ENCODE results near the gene CEBPZOS.

CEBPZOS gene

DNA sequence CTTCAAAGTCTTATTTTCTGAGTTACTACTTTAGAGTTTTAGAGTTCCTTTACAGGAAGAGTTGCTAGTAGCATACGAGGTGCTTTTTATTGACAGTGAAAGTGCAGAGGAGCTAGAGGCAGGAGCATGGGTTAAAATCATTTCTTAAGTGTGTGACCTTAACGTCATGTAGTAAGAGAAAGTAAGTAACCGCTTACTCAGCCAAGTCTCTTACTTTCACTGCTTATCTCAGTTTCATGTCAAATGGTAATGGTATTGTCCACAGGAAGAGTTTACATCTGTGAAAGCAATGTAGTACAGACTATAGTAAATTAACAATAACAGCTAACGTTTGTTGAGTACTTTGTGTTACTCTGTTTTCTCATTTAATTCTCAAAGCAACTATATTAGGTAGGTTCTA lies 47.7 kb downstream of the CEBPZOS start:
- DNase-seq = no peak

- no peak for DNase-seq
Measured at GRCh38 chr2:37244755-37245154, 48.5 kb downstream of the CEBPZOS start.

GRCh38 chr2:37246205-37246604 lies 49.9 kb downstream of the CEBPZOS start:
- no peak for DNase-seq

GRCh38 chr2:37250869-37251740 lies 54.8 kb downstream of the CEBPZOS start:
- DNase-seq = no peak

All from NCI-H1694 (cell line).